ENCODE data around the gene ALK.

Gene ALK

DNA sequence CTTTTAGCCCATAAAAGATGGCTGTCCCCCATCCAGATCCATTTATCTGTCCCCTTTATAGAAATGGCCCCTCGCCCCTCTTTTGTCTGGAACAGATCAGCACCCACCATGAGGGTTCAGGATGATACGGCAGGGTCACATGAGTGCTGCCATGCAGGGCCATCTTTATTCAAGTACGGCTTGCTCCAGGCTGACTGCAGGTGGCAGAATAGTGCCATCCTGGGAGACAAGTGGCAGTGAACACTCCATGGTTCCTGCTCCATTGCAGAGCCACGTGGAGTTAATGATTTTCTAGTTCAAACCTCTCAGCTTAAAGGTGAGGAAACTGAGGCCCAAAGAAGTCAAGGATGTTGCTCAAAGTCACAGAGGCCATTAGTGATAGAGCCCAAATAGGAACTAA lies 625.5 kb downstream of the ALK start:
- Histone ChIP-seq H3K4me3 (no peak overlapping the region), H3K27ac (no peak overlapping the region)

GRCh38 chr2:29293830-29294438 lies 627.5 kb downstream of the ALK start:
- H3K4me3 ChIP-seq, result no peak overlapping the region
- no peak overlapping the region for H3K27ac ChIP-seq

DNA sequence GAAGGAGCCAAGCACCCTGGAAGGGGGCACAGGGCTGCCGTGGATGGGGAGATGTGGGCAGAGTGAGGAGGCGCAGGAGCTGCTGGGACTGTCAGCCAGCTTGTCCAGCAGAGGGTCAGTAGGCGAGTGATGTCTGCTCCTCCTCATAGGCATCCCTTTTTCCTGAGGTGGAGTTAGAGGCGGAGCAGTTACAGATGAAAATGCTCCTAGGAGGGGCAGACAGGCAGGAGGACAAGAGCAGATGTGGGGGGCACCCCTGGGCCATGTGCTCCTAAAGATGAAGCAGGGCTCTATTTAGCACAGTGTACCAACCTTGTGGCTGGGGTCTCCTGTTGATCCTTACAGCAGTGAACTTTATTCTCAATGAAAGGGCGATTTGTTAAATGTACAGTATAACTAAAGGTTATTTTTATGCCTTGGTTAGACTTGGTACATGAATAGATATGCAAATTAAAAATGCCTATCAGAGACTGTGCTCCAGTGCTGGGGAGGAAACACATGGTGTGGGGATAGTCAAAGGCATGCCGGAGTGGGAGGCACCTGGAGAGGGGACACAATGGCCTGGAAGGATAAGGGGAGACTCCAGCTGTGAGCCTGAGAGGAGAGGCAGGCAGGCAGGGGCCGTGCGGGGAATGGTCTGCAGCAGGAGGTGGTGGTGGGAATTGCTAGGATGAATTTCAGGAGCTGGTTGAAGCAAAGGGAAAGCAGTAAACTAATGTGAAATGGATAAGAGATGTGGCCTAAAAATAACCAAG lies 630.9 kb downstream of the ALK start:
- no peak overlapping the region for H3K4me3 ChIP-seq
- H3K27ac ChIP-seq, result no peak overlapping the region

GRCh38 chr2:29284671-29285070 lies 636.7 kb downstream of the ALK start:
- H3K27ac ChIP-seq, result no peak overlapping the region

DNA sequence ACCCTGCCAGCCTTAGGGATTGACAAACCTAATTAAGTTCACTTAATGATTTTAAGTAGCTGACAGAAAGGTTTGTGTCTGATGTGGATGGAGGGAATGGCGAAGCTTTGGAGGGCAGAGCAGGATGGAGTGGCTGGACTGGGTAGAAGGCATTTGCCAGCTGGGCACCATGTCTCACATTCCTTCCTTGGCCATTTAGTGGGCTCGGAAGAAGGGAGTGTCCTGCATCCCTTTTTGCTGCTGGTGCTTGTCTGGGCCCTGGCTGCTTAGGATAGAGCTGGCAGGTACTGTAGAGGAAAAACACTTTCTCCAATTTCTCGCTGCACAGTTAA lies 639.5 kb downstream of the ALK start:
- Histone ChIP-seq H3K4me3 (no peak overlapping the region), H3K27ac (no peak overlapping the region)

More at GRCh38 chr2:29284671-29285070, 636.7 kb downstream of the ALK start:
- no peak overlapping the region for H3K4me3 ChIP-seq

- no peak overlapping the region for H3K4me3 ChIP-seq
- peak overlapping the region in 2 of 21 experiments; percentile 25 to 59 for H3K27ac ChIP-seq
Measured at GRCh38 chr2:29281086-29281915, 640.1 kb downstream of the ALK start.

- H3K27ac ChIP-seq, result no peak overlapping the region
Measured at GRCh38 chr2:29278966-29279365, 642.4 kb downstream of the ALK start.

DNA sequence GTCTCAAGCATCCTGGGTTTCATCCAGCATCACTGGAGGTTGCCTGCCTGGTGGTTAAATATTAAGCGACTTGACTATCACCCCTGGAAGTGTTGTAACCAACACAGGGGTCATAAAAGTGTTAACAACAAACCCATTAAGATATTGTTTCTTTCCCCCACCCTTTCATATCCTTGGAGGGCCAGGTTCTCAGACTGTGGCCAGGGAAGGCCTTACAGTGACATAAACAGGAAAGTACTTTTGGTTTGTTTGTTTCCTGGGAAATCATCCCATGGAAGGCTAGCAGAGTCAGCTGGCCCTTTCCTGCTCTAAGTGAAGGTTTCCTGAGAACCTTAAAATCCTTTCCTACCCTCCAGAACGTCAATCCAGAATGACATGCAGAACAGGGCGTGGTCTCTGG lies 645.2 kb downstream of the ALK start:
- H3K27ac ChIP-seq, result no peak overlapping the region
- H3K4me3 ChIP-seq, result no peak overlapping the region

More at GRCh38 chr2:29278966-29279365, 642.4 kb downstream of the ALK start:
- no peak overlapping the region for H3K4me3 ChIP-seq

DNA sequence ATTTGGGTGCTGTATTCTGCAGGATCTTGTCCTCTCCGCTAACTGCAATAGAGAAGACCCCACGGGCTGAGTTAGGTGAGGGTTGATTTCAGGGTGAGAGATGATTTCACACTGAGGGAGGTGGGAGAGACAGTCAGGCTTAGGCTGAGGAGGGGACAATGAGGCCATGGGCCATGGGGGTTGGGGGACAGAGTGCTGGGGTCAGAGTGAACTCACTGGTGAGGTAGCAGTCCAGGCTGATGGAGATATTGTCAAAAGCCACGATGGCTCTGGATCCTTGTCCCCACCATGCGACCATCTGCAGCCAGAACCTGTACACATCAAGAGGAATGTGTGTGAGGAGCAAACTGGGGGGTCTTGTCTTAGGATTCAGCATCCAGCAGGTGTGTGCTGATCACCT lies 646.2 kb downstream of the ALK start:
- no peak overlapping the region for H3K4me3 ChIP-seq
- H3K27ac ChIP-seq, result peak overlapping the region in 1 of 21 experiments; percentile 86

GRCh38 chr2:29273685-29274611 lies 647.4 kb downstream of the ALK start:
- H3K4me3 ChIP-seq, result no peak overlapping the region
- H3K27ac ChIP-seq, result peak overlapping the region in 2 of 21 experiments; percentile 11 to 86

DNA sequence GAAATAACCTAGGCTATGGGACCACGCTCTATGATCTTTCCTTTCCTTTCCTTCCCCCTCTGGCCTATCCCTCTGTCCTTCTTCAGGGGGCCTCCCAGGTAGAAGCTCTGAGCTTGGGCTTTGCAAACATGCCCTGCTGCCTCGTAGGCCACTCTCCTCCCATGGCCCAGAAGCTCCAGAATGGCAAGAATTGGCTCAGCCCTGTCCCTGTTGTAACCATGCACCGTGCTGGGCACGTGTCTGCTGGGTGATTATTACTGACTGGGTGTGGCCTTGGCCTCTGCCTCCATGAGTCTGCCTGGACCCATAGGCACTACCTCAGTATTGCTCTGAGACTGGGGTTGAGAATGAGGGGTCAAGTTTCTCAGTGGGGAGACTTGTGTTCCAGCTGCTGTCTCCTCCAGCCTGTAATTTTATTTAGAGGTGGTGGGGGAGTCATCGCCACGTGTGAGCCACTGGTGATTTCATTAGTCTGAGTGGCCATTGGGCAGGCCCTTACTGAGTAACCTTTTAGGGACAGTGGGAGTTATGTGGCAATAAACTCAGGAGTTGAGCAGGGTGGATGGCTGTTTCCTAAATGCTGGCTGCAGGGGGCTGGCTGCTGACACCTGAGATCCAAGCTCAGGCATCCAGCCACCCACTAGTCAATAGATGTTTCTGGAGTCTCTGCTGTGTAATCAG lies 648.2 kb downstream of the ALK start:
- peak overlapping the region in 2 of 21 experiments; percentile 31 to 86 for H3K27ac ChIP-seq
- no peak overlapping the region for H3K4me3 ChIP-seq

DNA sequence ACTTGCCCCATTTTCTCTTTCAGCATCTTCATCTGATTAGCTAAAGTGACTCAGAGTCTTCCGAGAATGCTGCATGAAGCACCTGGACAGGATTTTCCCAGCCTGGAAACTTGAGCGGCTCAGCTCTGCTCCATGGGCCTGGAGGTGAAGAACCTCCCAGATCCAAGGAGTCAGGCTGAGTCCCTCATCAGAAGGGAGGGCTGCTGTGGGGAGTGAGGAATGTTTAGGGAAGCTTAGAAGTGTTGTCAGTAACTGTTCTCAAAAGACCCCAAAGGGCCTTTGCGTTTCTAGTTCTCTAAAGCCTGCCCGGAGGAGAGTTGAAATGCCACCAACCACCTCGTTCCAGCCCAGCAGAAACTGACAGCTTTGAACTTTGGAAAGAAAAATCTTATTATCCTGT lies 649.1 kb downstream of the ALK start:
- Histone ChIP-seq H3K27ac (peak overlapping the region in 3 of 21 experiments; percentile 21 to 86 (median 68)), H3K4me3 (no peak overlapping the region)

DNA sequence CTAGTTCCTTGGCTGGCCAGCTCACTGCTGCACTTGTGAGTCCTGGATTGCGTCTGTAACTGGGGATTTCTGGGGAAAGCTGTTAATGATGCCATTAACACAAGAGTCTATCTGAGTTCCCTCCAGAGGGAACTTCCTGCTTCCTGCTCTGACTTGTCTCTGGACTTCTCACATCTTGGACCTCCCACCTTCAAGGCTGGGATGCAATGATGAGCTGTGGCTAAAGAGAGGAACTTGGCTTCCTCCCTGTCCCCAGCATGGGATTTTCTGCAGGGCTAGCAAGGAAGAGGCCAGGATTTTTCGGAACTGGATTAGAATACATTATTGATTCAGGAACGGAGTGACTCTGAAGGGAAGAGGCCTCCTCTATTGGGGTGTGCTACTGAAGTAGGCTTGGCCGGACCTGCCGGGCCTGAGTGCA lies 650.7 kb downstream of the ALK start:
- H3K4me3 ChIP-seq, result no peak overlapping the region
- H3K27ac ChIP-seq, result peak overlapping the region in 2 of 21 experiments; percentile 15 to 86

- Histone ChIP-seq H3K27ac (peak overlapping the region in 1 of 21 experiments; percentile 86), H3K4me3 (no peak overlapping the region)
Measured at GRCh38 chr2:29269765-29270109, 651.6 kb downstream of the ALK start.

GRCh38 chr2:29269095-29269764 lies 652.2 kb downstream of the ALK start:
- no peak overlapping the region for H3K4me3 ChIP-seq
- H3K27ac ChIP-seq, result peak overlapping the region in 1 of 21 experiments; percentile 68

DNA sequence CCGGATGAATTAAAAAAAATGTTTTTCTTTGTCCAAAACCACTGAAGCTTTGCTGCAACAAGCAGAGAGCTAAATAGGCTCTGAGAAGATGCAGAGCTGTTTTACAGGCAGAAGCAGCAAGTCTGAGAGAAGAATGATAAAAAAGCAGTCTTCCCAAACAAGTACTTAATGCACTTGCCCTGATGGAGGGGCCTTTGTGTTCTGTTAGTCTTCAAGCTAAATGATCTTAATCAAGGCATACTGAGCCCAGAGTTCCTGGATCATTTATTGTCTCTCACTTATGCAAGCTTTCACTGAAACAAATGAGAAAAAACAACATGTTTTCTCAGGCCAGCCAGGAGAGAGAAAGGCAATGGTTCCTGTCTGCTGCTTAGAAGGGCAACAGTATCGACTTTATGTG lies 653.7 kb downstream of the ALK start:
- Histone ChIP-seq H3K4me3 (no peak overlapping the region), H3K27ac (peak overlapping the region in 1 of 21 experiments; percentile 68)

GRCh38 chr2:29263886-29264285 lies 657.5 kb downstream of the ALK start:
- Histone ChIP-seq H3K27ac (no peak overlapping the region), H3K4me3 (no peak overlapping the region)

DNA sequence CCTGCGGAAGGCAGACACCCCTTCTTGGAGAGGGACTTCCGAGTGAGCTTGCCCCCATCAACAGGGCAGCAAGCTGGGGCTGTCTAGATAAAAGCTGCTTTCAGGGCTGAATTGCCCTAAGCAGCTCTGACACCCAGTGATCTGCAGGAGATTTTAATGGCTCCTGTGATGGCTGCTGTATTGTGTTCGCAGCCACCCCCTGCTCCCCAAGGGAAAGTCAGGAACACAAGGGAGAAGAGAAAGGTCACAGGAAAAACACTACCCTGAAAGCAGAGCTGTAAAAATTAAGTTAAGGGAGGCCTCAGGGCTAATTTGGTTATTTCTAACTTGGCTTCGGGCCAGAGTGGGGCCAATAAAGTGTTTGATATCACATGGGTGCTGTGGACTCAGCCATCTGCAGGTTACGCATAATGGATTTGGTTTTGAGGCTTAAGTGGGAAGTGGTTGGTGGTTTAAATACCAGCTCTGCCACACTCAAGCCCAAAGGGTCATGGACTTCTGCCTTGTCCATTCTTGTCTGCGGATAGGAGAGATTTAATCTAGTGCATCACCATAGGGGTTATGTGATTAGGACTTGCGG lies 658.6 kb downstream of the ALK start:
- Histone ChIP-seq H3K27ac (no peak overlapping the region), H3K4me3 (no peak overlapping the region)

All from skin epidermis (tissue), 12 donors.